ENCODE results near the gene TRIM45.

- TF ChIP-seq CTBP1 (IDR thresholded peaks at IDR 0.05; ENCODE audit: borderline replicate concordance) (no peak), FOXM1 (IDR thresholded peaks at IDR 0.05; ENCODE audit: borderline replicate concordance) (no peak), FOXA1 (IDR thresholded peaks at IDR 0.05) (no peak)
- TF ChIP-seq, protein P1, sequence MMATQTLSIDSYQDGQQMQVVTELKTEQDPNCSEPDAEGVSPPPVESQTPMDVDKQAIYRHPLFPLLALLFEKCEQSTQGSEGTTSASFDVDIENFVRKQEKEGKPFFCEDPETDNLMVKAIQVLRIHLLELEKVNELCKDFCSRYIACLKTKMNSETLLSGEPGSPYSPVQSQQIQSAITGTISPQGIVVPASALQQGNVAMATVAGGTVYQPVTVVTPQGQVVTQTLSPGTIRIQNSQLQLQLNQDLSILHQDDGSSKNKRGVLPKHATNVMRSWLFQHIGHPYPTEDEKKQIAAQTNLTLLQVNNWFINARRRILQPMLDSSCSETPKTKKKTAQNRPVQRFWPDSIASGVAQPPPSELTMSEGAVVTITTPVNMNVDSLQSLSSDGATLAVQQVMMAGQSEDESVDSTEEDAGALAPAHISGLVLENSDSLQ (IDR thresholded peaks at IDR 0.05): no peak
Measured at GRCh38 chr1:117069220-117069844, 52.2 kb downstream of the TRIM45 start.

Data from HEK293T (cell line).